ENCODE data around the gene PARP11.

DNA sequence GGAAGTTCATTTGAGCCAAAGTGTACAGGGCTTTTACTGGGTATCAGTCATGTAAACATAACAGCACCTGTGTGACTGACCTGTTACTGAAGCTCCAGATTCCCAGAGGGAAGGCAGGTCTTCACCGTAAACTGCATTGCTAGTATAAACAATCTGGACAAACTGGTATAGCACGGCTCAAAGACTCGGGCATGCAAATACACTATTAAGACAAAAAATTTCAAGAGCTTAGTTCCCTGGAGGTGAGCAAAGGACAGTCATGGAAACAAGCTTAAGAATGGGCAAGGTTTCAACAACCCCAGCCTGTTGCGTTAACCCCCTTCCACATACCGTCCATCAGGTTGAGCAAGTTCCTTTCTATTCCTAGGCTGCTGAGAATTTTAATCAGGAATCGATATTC lies 9.4 kb downstream of the PARP11 start:
- no peak for TF ChIP-seq CTCF (IDR thresholded peaks at IDR 0.05; ENCODE audit: extremely low read depth in 1 of 2, insufficient read depth in 1 of 2, low read depth in 1 of 2, low read length in 2 of 2)
- TF ChIP-seq, protein P1, sequence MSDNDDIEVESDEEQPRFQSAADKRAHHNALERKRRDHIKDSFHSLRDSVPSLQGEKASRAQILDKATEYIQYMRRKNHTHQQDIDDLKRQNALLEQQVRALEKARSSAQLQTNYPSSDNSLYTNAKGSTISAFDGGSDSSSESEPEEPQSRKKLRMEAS (IDR thresholded peaks at IDR 0.05; ENCODE audit: insufficient read depth, insufficient read length), result no peak
- no peak for TF ChIP-seq EZH2 (IDR thresholded peaks at IDR 0.05; ENCODE audit: borderline replicate concordance, low read depth, low read length, severe bottlenecking)
- TF ChIP-seq POLR2A (IDR thresholded peaks at IDR 0.05; ENCODE audit: low read depth, low read length), result no peak
- TF ChIP-seq GATA2 (IDR thresholded peaks at IDR 0.05; ENCODE audit: insufficient read depth, insufficient read length, low read depth, low read length), result no peak

All from endothelial cell of umbilical vein (primary cell).